Liver (tissue), 9 donors: Measurements from ENCODE around the gene PLD6. TPM values are rescaled to one million over a fixed set of nuclear protein-coding genes. Genes with fewer than 3 reads are reported as not detected.

ENCODE experiments used
- DNase-seq: peaks from one replicate; pipeline ENCODE4 v3.0.0-alpha.2; 2017; ENCODE audit warnings: low spot score
- H3K27ac ChIP-seq, 2 donors: one replicate each; pipeline ENCODE4 v1.7.0; 2013; ENCODE audit warnings: inconsistent platforms in 2 of 2, low read length in 2 of 2, control low read depth in 1 of 2, low read depth in 1 of 2, mild to moderate bottlenecking in 1 of 2
- H3K27me3 ChIP-seq, 4 donors: one replicate each; pipeline versions ENCODE4 v1.6.1 to v1.7.0; 2013; ENCODE audit warnings: low read length in 3 of 4, inconsistent platforms in 1 of 4, mild to moderate bottlenecking in 1 of 4, moderate library complexity in 1 of 4; ENCODE audit not compliant: control insufficient read depth in 4 of 4, insufficient read depth in 4 of 4
- H3K36me3 ChIP-seq, 4 donors: one replicate each; pipeline versions ENCODE4 v1.6.1 to v1.7.0; 2013; ENCODE audit warnings: low read length in 3 of 4, mild to moderate bottlenecking in 3 of 4, low read depth in 1 of 4, moderate library complexity in 1 of 4; ENCODE audit not compliant: control insufficient read depth in 4 of 4, insufficient read depth in 3 of 4
- H3K4me1 ChIP-seq, 4 donors: one replicate each; pipeline versions ENCODE4 v1.6.1 to v1.7.0; 2013; ENCODE audit warnings: low read length in 3 of 4, mild to moderate bottlenecking in 3 of 4, moderate library complexity in 1 of 4; ENCODE audit not compliant: control insufficient read depth in 4 of 4, insufficient read depth in 4 of 4
- H3K4me3 ChIP-seq, 3 donors: one replicate each; pipeline versions ENCODE4 v1.6.1 to v1.7.0; 2013; ENCODE audit warnings: low read length in 3 of 3, control low read depth in 1 of 3, low read depth in 1 of 3, mild to moderate bottlenecking in 1 of 3
- H3K9ac ChIP-seq, 2 donors: one replicate each; pipeline ENCODE4 v1.7.0; 2013; ENCODE audit warnings: low read length in 2 of 2, mild to moderate bottlenecking in 2 of 2, moderate library complexity in 2 of 2, control low read depth in 1 of 2, low read depth in 1 of 2
- H3K9me3 ChIP-seq, 4 donors: one replicate each; pipeline versions ENCODE4 v1.6.1 to v1.7.0; 2013; ENCODE audit warnings: low read length in 3 of 4; ENCODE audit not compliant: control insufficient read depth in 4 of 4
- ATF3 ChIP-seq: IDR thresholded peaks from 2 replicates; pipeline ENCODE4 v1.6.1; 2016; ENCODE audit warnings: antibody characterized with exemption
- CTCF ChIP-seq: fragments of 150-350 bp; IDR thresholded peaks from 2 replicates; pipeline ENCODE4 v1.5.1; 2017; ENCODE audit warnings: improper control_type of control experiment, low read depth, low read length; ENCODE audit not compliant: missing input control
- EGR1 ChIP-seq, 2 donors: IDR thresholded peaks; 2 replicates each; pipeline ENCODE4 v1.6.1; 2016 to 2018; ENCODE audit warnings: antibody characterized with exemption in 2 of 2, low read depth in 2 of 2
- FOXA1 ChIP-seq: IDR thresholded peaks from 2 replicates; pipeline ENCODE4 v1.6.1; 2016; ENCODE audit warnings: antibody characterized with exemption
- FOXA2 ChIP-seq: IDR thresholded peaks from 2 replicates; pipeline ENCODE4 v1.6.1; 2016; ENCODE audit warnings: antibody characterized with exemption
- GABPA ChIP-seq, 2 donors: IDR thresholded peaks in 1 of 2; conservative IDR thresholded peaks in 1 of 2; 2 replicates each; pipeline ENCODE4 v1.6.1; 2016; ENCODE audit warnings: antibody characterized with exemption in 2 of 2, mild to moderate bottlenecking in 1 of 2, moderate library complexity in 1 of 2
- HNF4A ChIP-seq, 2 donors: conservative IDR thresholded peaks; 2 replicates each; pipeline ENCODE4 v1.6.1; 2016; ENCODE audit warnings: antibody characterized with exemption in 2 of 2, mild to moderate bottlenecking in 2 of 2
- HNF4G ChIP-seq: IDR thresholded peaks from 2 replicates; pipeline ENCODE4 v1.6.1; 2016; ENCODE audit warnings: antibody characterized with exemption
- JUND ChIP-seq, 2 donors: IDR thresholded peaks; 2 replicates each; pipeline ENCODE4 v1.6.1; 2016; ENCODE audit warnings: antibody characterized with exemption in 2 of 2
- MAX ChIP-seq: IDR thresholded peaks from 2 replicates; pipeline ENCODE4 v1.6.1; 2016; ENCODE audit warnings: antibody characterized with exemption
- NR2F2 ChIP-seq: IDR thresholded peaks from 2 replicates; pipeline ENCODE4 v1.6.1; 2016; ENCODE audit warnings: antibody characterized with exemption
- RAD21 ChIP-seq, 2 donors: IDR thresholded peaks; 2 replicates each; pipeline ENCODE4 v1.6.1; 2016; ENCODE audit warnings: antibody characterized with exemption in 2 of 2, mild to moderate bottlenecking in 2 of 2
- REST ChIP-seq: IDR thresholded peaks from 2 replicates; pipeline ENCODE4 v1.6.1; 2016; ENCODE audit warnings: antibody characterized with exemption, mild to moderate bottlenecking
- RXRA ChIP-seq, 2 donors: IDR thresholded peaks; 2 replicates each; pipeline ENCODE4 v1.6.1; 2017 to 2018; ENCODE audit warnings: antibody characterized with exemption in 2 of 2, mild to moderate bottlenecking in 1 of 2
- SP1 ChIP-seq: IDR thresholded peaks from 2 replicates; pipeline ENCODE4 v1.6.1; 2018; ENCODE audit warnings: antibody characterized with exemption, mild to moderate bottlenecking
- TAF1 ChIP-seq: conservative IDR thresholded peaks from 2 replicates; pipeline ENCODE4 v1.6.1; 2016; ENCODE audit warnings: antibody characterized with exemption, mild to moderate bottlenecking
- YY1 ChIP-seq: IDR thresholded peaks from 2 replicates; pipeline ENCODE4 v1.6.1; 2016; ENCODE audit warnings: antibody characterized with exemption, mild to moderate bottlenecking
- ZBTB33 ChIP-seq: IDR thresholded peaks from 2 replicates; pipeline ENCODE4 v1.6.1; 2016; ENCODE audit warnings: antibody characterized with exemption
- WGBS: extraction: QIAGEN DNeasy Blood & Tissue Kit; methylation state at CpG from one replicate; pipeline ENCODE4 v1.1.7; 2013; 5-methylcytosine and 5-hydroxymethylcytosine counted together
- polyA plus RNA-seq, 2 donors: library from polyadenylated mRNA; stranded (reverse) in 1 of 2; unstranded in 1 of 2; fragments of 200-250 nt in 1 of 2; fragments of >200 nt in 1 of 2; fragmentation: Nextera tagmentation in 1 of 2; extraction: Ambion mirVana in 1 of 2; gene quantifications; one replicate each; pipeline versions ENCODE4 v1.2.1 to v1.2.3, GENCODE V29; 2013 to 2015
- total RNA-seq, 2 donors: library from RNA; depleted of rRNA; stranded (reverse); fragments of >200 nt; gene quantifications; one replicate each; pipeline ENCODE4 v1.2.3, GENCODE V29; 2014
- donor health status: healthy.
- donor health status: healthy.
- donor health status: healthy.
- donor health status: healthy.
- donor health status: healthy.

Gene PLD6
- total and polyA plus RNA-seq, 4 donors: 1.2 to 2.3 (median 1.5) TPM

- H3K27me3 ChIP-seq: no peaks in the 10 kb centered on the region
- no peak overlapping the region for H3K4me3 ChIP-seq
- WGBS: 83% methylated on average over 10 of the region's 10 CpGs
- peaks cover 12 to 61% (median 22%) of the 10 kb centered on the region in 4 donors for H3K36me3 ChIP-seq
- peaks cover 4 to 32% (median 23%) of the 10 kb centered on the region in 4 donors for H3K4me1 ChIP-seq
- TF ChIP-seq SP1 (no peak), REST (no peak), TAF1 (no peak), CTCF (no peak), MAX (no peak), FOXA1 (no peak), HNF4G (no peak), ATF3 (no peak), NR2F2 (no peak), FOXA2 (no peak), GABPA (IDR thresholded peaks at IDR 0.05 in 1 of 2, conservative IDR thresholded peaks at IDR 0.05 in 1 of 2) (no peak), RAD21 (IDR thresholded peaks at IDR 0.05) (no peak), ZBTB33 (no peak), RXRA (IDR thresholded peaks at IDR 0.05) (no peak), JUND (IDR thresholded peaks at IDR 0.05) (no peak), EGR1 (IDR thresholded peaks at IDR 0.05; ENCODE audit: low read depth in 2 of 2) (no peak), HNF4A (conservative IDR thresholded peaks at IDR 0.05) (no peak), YY1 (no peak)
- no peak overlapping the region for H3K9ac ChIP-seq
- no peak for DNase-seq
- peak overlapping the region in 1 of 2 donors; percentile 37 for H3K27ac ChIP-seq
- no peaks in the 10 kb centered on the region for H3K9me3 ChIP-seq
Measured at GRCh38 chr17:17156511-17156910, 49.6 kb downstream of the PLD6 start.
